Amniotic stem cell (primary cell): ENCODE measurements around the gene SERINC5.
"Not testable (repeated sequence)": the region's sequence is repeated elsewhere in the genome, so short reads cannot be mapped to it uniquely, and the experiment has no call there.

Experiments used
- DNase-seq: peaks from one replicate; lab custom pipeline; 2025; lab: John Stamatoyannopoulos, UW

The SERINC5 gene

DNA sequence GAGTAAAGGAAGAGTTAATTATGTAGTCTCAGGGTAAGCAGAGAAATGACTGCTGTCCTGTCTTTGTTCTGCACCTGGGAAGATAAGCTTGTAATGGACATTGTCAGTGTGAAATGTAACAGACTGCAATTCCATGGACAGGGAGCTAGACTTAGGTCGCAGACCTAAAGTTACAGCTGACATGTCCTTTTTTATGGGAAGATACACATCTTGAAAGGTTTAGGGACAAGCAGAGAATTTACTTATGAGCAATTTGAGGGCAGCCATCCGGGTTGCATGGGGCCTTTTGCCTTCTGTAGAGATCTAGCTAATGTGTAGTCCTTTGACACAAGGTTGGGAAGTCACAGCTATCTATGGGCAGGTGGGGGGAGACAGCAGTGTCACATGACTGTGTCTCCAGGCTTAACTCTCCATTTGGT lies 85.7 kb downstream of the SERINC5 start:
- DNase-seq, result no peak

DNA sequence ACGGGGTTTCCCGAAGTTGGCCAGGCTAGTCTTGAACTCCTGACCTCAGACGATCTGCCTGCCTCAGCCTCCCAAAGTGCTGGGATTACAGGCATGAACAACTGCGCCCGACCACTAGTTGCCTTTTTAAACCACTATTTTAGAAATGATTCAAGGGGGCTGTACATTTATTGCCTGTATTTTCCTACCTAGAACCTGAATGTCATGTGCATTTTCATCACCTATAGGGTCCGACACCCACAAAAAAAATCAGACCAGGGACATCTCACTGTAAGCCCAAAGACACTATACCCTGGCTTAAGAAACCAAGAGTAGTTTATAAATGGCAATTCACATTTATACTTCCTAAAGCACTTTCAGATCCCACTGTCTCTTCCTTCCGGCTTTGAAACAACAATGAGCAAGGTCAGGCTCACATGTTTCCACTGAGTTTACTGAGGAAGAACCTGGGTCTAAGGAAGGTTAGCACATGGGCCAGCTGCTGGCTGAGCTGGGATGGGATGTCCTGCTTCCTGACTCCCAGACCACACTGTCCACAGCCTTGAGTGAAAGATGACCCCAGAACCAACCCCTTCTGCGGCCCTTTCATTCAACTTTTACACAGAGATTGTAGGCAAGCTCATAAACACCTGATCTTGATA lies 87.3 kb downstream of the SERINC5 start:
- no peak for DNase-seq

GRCh38 chr5:80165452-80165851 lies 90.4 kb downstream of the SERINC5 start:
- DNase-seq, result no peak

GRCh38 chr5:80161165-80161564 lies 94.7 kb downstream of the SERINC5 start:
- no peak for DNase-seq

GRCh38 chr5:80160242-80160641 lies 95.6 kb downstream of the SERINC5 start:
- no peak for DNase-seq

GRCh38 chr5:80159133-80159815 lies 96.6 kb downstream of the SERINC5 start:
- no peak for DNase-seq

GRCh38 chr5:80156156-80156555 lies 99.7 kb downstream of the SERINC5 start:
- no peak for DNase-seq

- no peak for DNase-seq
Measured at GRCh38 chr5:80154749-80155148, 101.1 kb downstream of the SERINC5 start.

DNA sequence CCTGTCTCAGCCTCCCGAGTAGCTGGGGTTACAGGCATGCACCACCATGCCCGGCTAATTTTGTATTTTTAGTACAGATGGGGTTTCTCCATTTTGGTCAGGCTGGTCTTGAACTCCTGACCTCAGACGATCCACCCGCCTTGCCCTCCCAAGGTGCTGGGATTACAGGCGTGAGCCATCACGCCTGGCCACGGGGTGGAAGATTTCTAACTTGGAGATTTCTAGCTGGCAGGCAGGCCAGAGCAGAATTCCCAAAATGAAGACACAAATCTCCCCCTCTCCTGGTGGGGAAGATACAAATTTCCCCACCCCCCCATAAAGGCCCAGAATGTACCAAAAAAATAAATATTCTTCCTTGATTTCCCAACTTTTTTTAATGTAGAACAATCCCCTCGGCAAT lies 101.6 kb downstream of the SERINC5 start:
- not testable (repeated sequence) for DNase-seq

DNA sequence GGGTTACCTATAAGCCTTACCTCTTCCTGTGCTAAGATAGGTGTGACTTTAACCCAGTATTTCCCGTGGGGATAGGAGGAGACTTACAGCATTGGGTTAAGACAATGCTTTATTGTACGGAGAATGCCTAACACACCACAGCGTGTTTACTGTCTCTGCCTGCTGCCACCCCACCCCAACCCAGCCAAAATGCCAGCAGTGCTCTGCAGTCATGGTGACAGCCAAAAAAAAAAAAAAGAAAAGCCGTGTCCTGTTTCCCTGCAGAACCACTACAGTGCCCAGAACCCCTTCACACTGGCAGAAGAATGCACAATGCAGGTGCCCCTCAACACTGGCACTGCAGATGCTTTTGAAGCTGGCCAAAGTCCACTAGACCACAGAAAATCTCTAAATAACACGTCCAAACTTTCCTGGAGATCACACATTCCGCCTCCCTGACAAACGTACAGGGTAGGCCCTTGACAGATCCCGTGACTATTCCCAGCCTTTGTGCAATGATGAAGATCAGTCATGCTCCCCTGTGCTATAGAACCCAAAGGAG lies 102.2 kb downstream of the SERINC5 start:
- DNase-seq, result no peak

GRCh38 chr5:80152778-80153177 lies 103.1 kb downstream of the SERINC5 start:
- no peak for DNase-seq

DNA sequence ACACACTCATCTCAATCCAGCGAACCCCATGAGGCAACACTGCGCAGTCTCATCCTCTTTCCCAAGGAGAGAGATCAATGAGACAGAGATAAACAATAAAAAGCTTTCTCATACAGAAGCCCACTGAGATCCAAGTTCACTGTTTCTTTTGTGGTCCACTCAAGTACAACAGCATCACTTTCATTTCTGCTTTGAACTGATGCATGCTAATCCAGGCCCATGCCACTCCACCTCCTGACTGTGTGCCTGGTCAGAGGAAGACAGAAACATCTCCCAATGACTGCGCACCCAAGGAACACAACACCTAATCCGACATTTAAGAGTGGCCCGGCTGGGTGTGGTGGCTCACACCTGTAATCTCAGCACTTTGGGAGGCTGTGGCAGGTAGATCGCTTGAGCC lies 104.0 kb downstream of the SERINC5 start:
- DNase-seq, result no peak

- no peak for DNase-seq
Measured at GRCh38 chr5:80150731-80151130, 105.1 kb downstream of the SERINC5 start.

DNA sequence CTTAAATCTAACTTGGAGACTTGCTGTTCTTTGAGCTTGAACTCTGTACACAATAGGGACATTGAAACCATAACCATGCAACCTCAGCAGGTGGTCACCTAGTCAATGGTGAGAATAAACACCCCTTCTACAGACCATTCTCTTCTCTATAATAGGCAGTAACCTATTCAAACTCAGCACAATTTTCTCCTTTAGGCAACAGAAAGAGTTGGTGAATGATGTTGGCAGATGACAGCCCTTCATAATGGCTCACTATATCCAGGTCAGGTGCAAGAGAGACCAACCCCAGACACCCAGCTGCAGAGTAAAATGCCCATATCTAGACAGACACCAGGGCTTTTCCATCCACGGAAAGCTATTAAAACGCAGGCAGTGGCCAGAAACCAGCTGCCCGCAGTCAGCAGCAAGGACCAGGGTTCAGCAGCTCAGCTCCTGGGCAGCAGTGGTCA lies 106.7 kb downstream of the SERINC5 start:
- no peak for DNase-seq

GRCh38 chr5:80147119-80147815 lies 108.6 kb downstream of the SERINC5 start:
- no peak for DNase-seq

DNA sequence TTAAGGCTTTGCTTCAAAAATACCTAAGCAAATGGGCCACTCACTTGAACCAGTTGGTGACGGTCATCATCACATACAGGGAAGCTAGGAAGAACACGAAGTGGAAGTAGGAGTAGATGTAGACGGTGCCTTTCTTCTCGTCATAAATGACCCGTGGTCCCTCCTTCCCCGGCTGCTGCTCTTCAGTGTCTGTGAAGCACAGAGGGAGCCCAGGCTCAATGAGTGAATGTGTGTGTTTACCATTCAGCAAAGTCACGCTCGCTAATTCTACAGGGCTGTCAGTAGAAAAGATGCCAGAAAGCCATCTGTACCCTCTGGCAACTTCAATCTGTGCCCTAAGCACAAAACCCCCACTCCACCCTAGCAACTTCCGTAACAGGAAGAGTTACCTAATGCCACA lies 109.8 kb downstream of the SERINC5 start:
- no peak for DNase-seq

DNA sequence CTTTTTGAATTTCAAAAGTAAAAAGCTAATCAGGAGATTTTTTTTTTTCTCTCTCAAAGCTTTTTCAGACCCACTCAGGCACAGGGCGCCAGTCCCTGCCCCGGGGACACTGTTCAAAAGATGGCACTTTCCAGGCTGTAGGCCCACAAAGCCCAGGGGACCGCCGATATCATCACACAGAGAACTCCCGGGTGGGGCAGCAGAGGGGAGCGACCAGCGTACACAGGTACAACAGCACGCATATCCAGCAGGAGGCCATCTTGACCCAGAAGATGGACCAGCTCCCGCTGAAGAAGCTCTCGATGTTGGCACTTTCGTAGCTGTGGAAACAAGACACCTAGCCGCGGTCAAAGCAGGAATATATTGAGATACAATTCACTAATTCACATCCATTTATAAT lies 112.4 kb downstream of the SERINC5 start:
- DNase-seq, result no peak

- DNase-seq, result no peak
Measured at GRCh38 chr5:80142996-80143395, 112.9 kb downstream of the SERINC5 start.

DNA sequence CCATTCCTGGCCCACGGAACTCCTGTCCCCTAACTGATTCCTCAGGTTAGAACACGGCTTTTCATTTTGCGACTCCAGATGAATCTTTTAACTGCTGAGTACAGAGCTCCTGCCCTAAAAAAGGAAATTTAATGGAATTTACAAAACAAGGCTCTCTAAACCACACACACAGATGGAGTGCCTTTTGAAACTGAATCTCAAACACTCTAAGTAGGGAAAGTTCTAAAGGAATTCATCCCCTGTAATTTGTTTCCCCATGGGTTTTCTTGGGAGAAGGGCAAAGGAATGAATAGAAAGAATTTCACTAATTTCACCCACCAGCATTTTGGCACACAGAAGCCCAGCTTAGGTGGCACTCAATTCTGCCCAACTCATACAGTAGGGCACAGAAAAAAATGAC lies 114.2 kb downstream of the SERINC5 start:
- DNase-seq, result no peak

GRCh38 chr5:80141147-80141671 lies 114.6 kb downstream of the SERINC5 start:
- no peak for DNase-seq

DNA sequence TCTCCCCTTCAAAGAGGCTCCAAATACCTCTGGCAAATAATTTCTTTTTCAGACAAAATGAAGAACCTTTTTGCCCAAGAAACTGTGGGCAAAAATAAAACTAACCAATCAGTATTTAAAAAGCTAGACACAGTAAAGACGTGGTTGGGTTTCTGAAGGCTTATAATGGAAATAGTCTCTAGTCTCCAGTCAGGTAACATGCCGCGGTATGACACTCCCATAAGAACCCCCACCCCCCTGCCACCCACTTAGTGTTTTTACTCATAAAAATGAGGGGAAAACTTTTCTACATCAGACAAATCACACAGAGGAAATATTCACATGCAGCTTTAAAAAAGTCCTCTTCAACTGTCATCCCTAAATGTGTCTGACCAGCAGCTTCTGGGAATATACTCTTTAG lies 115.4 kb downstream of the SERINC5 start:
- no peak for DNase-seq

DNA sequence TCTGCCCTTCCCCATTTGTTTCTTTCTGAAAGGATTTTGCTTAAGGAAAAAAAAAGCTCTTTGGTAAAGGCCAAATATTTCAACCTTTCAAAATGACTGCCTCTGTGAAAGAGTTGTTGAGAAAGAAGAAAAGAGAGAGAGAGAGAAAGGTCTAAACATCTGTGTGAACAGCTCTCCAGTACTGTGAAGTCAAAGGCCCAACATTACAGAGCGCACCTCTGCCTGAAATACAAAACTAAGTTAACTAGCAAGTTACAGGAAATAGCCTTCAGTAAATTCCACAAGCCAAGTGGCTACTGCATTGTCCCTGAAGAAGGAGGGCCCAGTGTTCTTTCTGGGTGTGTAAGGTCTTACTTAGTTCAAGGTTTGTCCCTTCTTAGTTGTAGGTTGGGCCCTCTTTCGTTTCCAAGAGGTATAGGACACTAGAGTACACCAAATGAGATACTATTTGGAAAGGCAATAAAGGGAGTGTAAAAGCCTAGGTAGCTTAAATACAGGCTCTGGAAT lies 116.3 kb downstream of the SERINC5 start:
- DNase-seq, result no peak
